Occipital lobe (tissue), 2 donors: ENCODE results near the gene ONECUT1. TPM values are rescaled to one million over a fixed set of nuclear protein-coding genes. Genes with fewer than 3 reads are reported as not detected.

Experiments
- DNase-seq: peaks from one replicate; lab custom pipeline; 2025; lab: John Stamatoyannopoulos, UW
- total RNA-seq: library from RNA; depleted of rRNA; stranded (reverse); fragments of >200 nt; gene quantifications from one replicate; pipeline ENCODE4 v1.2.3, GENCODE V29; 2014

Gene ONECUT1
- total RNA-seq, 1 donor from 2014 or later, result not detected

DNA sequence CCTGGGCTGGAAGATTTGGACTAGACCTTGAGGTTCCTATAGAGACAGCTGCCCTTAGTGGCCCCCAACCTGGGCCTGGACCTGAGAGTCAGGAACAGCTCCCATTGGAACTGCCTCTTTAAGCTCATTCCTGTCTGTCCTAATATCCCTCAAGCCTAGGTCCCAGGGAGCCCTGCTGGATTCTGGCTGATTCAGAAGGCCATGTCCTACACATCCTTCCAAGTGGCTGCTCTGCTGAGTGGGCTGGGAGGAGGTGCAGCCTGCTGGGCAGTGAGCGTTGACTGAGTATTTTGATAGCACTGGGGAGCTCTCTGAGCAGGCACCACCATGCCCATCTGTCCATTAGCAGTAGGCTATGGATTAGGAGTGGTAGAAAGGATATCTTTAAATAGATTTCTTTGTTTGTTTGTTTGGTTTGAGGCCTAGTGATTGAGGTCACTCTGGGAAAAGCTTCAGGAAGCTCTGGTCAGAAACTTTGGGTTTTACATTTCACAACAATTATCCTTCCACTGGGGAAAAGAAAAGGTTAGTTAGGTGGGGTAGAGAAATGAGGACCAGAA lies 56.4 kb downstream of the ONECUT1 start:
- no peak for DNase-seq

DNA sequence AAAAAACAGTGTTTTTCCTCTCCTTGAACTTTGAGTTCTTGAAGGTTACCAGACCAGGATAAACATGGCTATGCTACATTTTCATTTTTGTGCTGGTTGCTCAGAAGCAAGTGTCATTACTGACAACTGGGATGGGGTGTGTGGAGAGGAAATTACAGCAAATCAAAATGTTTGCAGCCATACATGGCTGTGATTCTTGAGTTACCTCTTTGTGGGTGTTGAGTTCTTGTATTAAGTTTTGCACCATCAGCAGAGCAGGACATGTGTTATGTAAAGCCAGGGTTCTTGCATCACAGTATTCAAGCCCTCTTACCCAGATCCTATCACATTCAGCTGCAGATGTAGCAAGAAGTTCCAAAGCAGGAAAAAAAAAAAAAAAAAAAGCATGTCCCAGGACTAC lies 57.0 kb downstream of the ONECUT1 start:
- no peak for DNase-seq

GRCh38 chr15:52732551-52732950 lies 57.6 kb downstream of the ONECUT1 start:
- no peak for DNase-seq

- no peak for DNase-seq
Observed at GRCh38 chr15:52731732-52732470, 58.2 kb downstream of the ONECUT1 start.

DNA sequence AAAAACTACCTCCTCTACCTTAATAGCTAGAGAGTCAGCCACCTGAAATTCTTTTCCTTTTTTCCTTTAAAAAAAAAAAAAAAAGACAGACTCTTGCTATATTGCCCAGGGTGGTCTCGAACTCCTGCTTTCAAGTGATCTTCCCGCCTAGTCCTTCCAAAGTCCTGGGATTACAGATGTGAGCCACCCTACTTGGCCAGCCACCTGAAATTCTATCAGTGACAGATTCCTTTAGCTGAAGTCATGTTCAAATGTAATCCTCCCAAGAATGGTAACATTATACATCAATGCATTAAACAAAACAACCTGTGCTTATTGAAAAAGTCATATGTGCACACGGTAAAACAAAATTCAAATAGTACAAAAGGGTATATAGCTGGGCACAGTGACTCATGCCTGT lies 59.1 kb downstream of the ONECUT1 start:
- no peak for DNase-seq

GRCh38 chr15:52730594-52730993 lies 59.5 kb downstream of the ONECUT1 start:
- DNase-seq, result no peak

GRCh38 chr15:52730173-52730572 lies 60.0 kb downstream of the ONECUT1 start:
- DNase-seq, result no peak

DNA sequence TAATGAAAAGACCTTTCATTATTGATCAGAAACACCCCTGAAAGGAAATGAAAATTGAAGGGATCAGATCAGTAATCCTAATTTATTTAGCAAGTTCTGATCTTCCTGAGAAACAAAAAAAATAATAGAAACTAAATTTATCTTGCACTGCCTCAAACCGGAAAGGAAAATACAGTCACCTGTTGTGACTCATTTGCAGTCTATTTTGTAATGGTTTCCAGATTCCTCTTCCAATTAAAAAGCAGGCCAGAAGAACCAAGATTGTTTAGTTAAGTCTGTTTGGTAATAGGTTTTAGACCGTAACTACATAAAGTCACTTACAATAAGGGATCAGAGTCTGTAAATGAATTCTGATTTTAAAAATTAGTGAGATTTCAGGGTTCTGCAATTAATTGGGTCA lies 61.2 kb downstream of the ONECUT1 start:
- no peak for DNase-seq

GRCh38 chr15:52727815-52728214 lies 62.3 kb downstream of the ONECUT1 start:
- DNase-seq, result no peak

DNA sequence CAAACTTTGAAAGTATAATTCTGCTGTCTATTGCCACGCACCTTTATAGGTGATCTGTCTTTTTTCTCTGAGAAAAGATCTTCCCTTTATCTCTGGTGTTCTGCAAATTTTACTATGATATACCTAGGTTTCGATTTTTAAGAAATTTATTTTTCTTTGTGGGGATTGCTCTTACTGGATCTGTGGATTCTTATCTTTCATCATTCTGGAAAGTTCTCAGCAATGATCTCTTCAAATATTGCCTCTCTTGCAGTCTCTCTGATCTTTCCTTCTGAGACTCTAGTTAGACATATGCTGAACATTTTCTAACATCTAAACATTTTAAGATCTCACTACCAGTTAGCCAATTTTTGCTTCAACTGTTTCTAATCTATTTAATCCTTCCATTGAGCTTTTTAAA lies 63.9 kb downstream of the ONECUT1 start:
- DNase-seq, result no peak

- DNase-seq, result no peak
Observed at GRCh38 chr15:52718551-52718950, 71.6 kb downstream of the ONECUT1 start.

- no peak for DNase-seq
Observed at GRCh38 chr15:52717924-52718323, 72.2 kb downstream of the ONECUT1 start.

- no peak for DNase-seq
Observed at GRCh38 chr15:52717481-52717880, 72.7 kb downstream of the ONECUT1 start.

DNA sequence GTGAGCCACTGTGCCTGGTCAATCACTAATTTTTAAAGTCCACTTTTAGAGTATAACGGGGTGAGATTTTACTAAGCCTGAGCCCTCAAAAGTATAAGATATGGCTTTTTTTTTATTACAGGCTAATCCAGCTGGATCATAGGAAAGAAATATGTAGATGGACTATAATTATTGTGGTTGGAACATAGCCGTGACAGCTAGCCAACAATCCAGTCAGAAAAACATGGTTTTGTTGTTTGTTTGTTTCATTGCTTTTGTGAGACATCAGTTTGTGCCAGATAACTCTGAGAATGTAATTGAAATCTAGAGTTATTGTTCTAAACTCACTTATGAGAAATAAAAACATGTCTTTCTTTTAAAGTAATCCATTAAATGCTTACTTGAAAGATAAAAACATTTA lies 73.6 kb downstream of the ONECUT1 start:
- DNase-seq, result no peak

- DNase-seq, result no peak
Observed at GRCh38 chr15:52715411-52715810, 74.7 kb downstream of the ONECUT1 start.

DNA sequence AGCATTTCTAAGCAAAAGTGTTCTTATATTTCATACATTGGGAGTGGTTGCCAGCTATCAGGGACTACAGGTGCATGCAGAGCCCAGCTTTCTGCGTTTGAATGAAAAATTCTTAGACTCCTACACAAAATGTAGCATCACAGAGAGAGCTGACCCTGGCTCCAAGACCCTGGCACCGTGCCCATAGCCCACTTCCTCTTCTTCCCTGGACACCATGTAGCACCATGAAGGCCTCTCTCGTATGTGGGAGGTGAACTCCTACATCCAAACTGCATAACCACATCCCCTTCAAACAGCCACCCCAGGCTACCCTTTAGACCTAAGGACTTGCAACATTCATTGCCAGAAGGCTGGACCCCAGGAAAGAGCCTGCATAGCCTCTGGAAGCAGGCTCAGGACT lies 75.2 kb downstream of the ONECUT1 start:
- DNase-seq, result no peak

GRCh38 chr15:52710708-52711389 lies 79.3 kb downstream of the ONECUT1 start:
- no peak for DNase-seq

GRCh38 chr15:52710050-52710707 lies 80.0 kb downstream of the ONECUT1 start:
- no peak for DNase-seq

GRCh38 chr15:52709187-52709981 lies 80.8 kb downstream of the ONECUT1 start:
- DNase-seq, result no peak
